Neural cell (in vitro differentiated cells): ENCODE data around the gene SLC4A5.

Experiments
- CTCF ChIP-seq: fragments of 450-650 bp; IDR thresholded peaks from 2 replicates; pipeline ENCODE4 v1.5.1; 2014; ENCODE audit warnings: antibody characterized with exemption, mild to moderate bottlenecking, moderate library complexity; ENCODE audit not compliant: poor library complexity, severe bottlenecking
- EP300 ChIP-seq: fragments of 450-650 bp; conservative IDR thresholded peaks from 2 replicates; pipeline ENCODE4 v1.6.1; 2014; ENCODE audit warnings: antibody characterized with exemption, mild to moderate bottlenecking, moderate library complexity; ENCODE audit not compliant: poor library complexity, severe bottlenecking
- EZH2 ChIP-seq: fragments of 200-600, 300-800 bp; shearing (Covaris generic), sonication (generic); IDR thresholded peaks from 2 replicates; pipeline ENCODE4 v1.6.1; 2014; ENCODE audit warnings: antibody characterized with exemption, low read length, borderline replicate concordance, mild to moderate bottlenecking; ENCODE audit not compliant: insufficient read depth, poor library complexity, severe bottlenecking
- MXI1 ChIP-seq: fragments of 450-650 bp; conservative IDR thresholded peaks from 2 replicates; pipeline ENCODE4 v1.6.1; 2014; ENCODE audit warnings: antibody characterized with exemption, mild to moderate bottlenecking; ENCODE audit not compliant: poor library complexity, severe bottlenecking
- POLR2AphosphoS5 ChIP-seq: IDR thresholded peaks from 2 replicates; pipeline ENCODE4 v1.6.1; 2012
- RAD21 ChIP-seq: fragments of 450-650 bp; conservative IDR thresholded peaks from 2 replicates; pipeline ENCODE4 v1.6.1; 2014; ENCODE audit warnings: antibody characterized with exemption, mild to moderate bottlenecking, moderate library complexity
- TAF1 ChIP-seq: IDR thresholded peaks from 2 replicates; pipeline ENCODE4 v1.6.1; 2012; ENCODE audit warnings: low read depth
- TF ChIP-seq, protein P1 (sequence below): IDR thresholded peaks from 2 replicates; pipeline ENCODE4 v1.6.1; 2012; ENCODE audit warnings: borderline replicate concordance

DNA sequence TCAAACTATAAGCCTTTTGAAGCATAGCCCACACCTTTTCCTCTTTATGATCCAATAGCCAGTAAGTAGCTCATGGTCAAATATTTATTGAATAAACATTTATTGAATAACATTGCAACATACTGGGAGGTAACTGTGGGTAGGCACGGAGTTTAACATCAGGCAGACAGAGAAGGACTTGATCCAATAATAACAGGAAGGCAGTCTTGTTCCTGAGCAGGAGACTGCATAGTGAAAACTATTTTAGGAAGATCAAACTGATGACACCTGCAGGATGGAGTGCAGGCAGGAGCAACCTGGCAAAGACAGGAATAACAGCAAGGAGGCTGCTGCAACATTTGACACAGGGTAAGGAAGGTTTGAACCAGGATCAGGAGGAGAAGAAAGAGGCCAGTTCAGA is 40.0 kb upstream of the SLC4A5 start:
- no peak for TF ChIP-seq MXI1
- TF ChIP-seq, protein P1, sequence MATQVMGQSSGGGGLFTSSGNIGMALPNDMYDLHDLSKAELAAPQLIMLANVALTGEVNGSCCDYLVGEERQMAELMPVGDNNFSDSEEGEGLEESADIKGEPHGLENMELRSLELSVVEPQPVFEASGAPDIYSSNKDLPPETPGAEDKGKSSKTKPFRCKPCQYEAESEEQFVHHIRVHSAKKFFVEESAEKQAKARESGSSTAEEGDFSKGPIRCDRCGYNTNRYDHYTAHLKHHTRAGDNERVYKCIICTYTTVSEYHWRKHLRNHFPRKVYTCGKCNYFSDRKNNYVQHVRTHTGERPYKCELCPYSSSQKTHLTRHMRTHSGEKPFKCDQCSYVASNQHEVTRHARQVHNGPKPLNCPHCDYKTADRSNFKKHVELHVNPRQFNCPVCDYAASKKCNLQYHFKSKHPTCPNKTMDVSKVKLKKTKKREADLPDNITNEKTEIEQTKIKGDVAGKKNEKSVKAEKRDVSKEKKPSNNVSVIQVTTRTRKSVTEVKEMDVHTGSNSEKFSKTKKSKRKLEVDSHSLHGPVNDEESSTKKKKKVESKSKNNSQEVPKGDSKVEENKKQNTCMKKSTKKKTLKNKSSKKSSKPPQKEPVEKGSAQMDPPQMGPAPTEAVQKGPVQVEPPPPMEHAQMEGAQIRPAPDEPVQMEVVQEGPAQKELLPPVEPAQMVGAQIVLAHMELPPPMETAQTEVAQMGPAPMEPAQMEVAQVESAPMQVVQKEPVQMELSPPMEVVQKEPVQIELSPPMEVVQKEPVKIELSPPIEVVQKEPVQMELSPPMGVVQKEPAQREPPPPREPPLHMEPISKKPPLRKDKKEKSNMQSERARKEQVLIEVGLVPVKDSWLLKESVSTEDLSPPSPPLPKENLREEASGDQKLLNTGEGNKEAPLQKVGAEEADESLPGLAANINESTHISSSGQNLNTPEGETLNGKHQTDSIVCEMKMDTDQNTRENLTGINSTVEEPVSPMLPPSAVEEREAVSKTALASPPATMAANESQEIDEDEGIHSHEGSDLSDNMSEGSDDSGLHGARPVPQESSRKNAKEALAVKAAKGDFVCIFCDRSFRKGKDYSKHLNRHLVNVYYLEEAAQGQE: no peak
- no peak for TF ChIP-seq CTCF
- no peak for TF ChIP-seq EZH2
- no peak for TF ChIP-seq EP300
- TF ChIP-seq POLR2AphosphoS5: no peak
- no peak for TF ChIP-seq TAF1
- no peak for TF ChIP-seq RAD21
